Duodenal mucosa (tissue), 2 donors: ENCODE data around the gene SYNPO.

ENCODE experiments used
- H3K27ac ChIP-seq: one replicate; pipeline ENCODE4 v1.7.0; 2013; ENCODE audit warnings: low read depth, low read length
- H3K27me3 ChIP-seq, 2 donors: one replicate each; pipeline ENCODE4 v1.7.0; 2013; ENCODE audit warnings: low read length in 2 of 2, control low read depth in 1 of 2; ENCODE audit not compliant: insufficient read depth in 2 of 2, control insufficient read depth in 1 of 2
- H3K36me3 ChIP-seq, 2 donors: one replicate each; pipeline ENCODE4 v1.7.0; 2013; ENCODE audit warnings: low read length in 2 of 2, control low read depth in 1 of 2; ENCODE audit not compliant: insufficient read depth in 2 of 2, control insufficient read depth in 1 of 2
- H3K4me1 ChIP-seq, 2 donors: one replicate each; pipeline ENCODE4 v1.7.0; 2013; ENCODE audit warnings: low read length in 2 of 2, control low read depth in 1 of 2; ENCODE audit not compliant: insufficient read depth in 2 of 2, control insufficient read depth in 1 of 2
- H3K4me3 ChIP-seq, 2 donors: one replicate each; pipeline ENCODE4 v1.7.0; 2013; ENCODE audit warnings: low read length in 2 of 2, low read depth in 1 of 2
- H3K9ac ChIP-seq, 2 donors: one replicate each; pipeline ENCODE4 v1.7.0; 2013; ENCODE audit warnings: low read length in 2 of 2, low read depth in 1 of 2
- H3K9me3 ChIP-seq, 2 donors: one replicate each; pipeline ENCODE4 v1.7.0; 2013; ENCODE audit warnings: low read length in 2 of 2, control low read depth in 1 of 2; ENCODE audit not compliant: control insufficient read depth in 1 of 2

Gene SYNPO

DNA sequence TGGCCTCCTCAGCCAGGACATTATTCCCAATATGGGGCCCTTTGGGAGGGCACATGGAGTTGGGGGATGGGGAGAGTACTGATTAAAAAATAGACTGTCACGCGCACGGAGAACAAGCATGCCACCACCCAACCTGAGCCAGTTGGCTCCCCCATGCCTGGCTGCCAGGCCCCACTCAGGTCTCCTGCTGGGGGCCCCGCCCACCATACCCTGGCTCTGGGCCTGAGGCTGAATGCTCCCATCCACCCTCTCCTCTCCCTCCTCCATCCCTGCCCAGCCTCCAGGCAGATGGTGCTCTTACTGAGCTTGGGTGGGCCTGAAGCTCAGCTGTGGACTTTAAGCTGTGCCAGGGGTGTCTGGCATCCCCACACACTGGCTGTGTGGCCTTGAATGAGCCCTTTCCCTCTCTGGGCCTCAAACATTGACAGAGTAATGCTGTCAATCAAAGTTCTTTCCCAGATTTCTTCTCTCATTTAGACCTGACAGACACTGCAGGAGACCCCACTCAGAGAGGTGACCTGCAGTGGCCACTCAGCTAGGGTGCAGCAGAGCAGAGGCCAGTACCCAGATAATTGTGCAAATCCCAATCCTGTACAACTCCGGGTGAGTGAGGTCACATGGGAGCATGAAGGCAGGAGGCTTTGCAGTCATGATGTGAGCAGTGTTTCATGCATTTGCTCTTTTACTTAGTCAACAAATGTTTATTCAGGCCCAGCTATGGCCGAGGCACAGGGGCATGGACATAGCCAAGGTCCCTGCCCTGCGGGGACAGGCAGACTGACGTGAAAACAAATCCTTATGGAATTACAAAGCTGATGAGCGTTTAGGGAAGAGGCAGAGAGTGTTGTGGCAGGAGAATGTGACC lies 9.8 kb upstream of the SYNPO start:
- Histone ChIP-seq H3K27me3 (no peaks in the 10 kb centered on the region), H3K27ac (no peak overlapping the region), H3K4me3 (no peak overlapping the region), H3K9ac (no peak overlapping the region), H3K36me3 (peaks cover under 1 to 20% of the 10 kb centered on the region in 2 donors), H3K9me3 (no peaks in the 10 kb centered on the region), H3K4me1 (peaks cover 27 to 29% of the 10 kb centered on the region in 2 donors)

DNA sequence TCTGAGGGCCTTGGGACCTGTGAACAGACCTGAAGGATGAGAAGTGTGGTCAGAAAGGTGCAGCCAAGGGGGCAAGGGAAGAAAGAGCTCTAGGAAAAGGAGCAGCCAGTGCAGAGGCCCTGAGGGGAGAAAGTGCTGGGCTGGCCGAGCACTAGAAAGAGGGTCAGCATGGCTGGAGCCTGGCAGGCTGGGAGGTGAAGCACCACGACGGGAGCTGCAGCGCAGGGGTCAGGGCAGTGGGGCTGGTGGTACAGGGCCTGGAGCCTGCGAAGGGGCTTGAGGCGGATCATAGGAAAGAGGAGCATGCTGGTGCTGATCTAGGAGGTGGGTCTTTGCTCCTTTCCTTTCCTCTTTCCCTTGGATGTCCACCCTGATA lies 9.1 kb upstream of the SYNPO start:
- no peak overlapping the region for H3K4me3 ChIP-seq
- peaks cover 3 to 20% of the 10 kb centered on the region in 2 donors for H3K36me3 ChIP-seq
- H3K27ac ChIP-seq, result no peak overlapping the region
- H3K9ac ChIP-seq, result no peak overlapping the region
- H3K4me1 ChIP-seq, result peaks cover 25 to 26% of the 10 kb centered on the region in 2 donors
- no peaks in the 10 kb centered on the region for H3K9me3 ChIP-seq
- H3K27me3 ChIP-seq, result no peaks in the 10 kb centered on the region

DNA sequence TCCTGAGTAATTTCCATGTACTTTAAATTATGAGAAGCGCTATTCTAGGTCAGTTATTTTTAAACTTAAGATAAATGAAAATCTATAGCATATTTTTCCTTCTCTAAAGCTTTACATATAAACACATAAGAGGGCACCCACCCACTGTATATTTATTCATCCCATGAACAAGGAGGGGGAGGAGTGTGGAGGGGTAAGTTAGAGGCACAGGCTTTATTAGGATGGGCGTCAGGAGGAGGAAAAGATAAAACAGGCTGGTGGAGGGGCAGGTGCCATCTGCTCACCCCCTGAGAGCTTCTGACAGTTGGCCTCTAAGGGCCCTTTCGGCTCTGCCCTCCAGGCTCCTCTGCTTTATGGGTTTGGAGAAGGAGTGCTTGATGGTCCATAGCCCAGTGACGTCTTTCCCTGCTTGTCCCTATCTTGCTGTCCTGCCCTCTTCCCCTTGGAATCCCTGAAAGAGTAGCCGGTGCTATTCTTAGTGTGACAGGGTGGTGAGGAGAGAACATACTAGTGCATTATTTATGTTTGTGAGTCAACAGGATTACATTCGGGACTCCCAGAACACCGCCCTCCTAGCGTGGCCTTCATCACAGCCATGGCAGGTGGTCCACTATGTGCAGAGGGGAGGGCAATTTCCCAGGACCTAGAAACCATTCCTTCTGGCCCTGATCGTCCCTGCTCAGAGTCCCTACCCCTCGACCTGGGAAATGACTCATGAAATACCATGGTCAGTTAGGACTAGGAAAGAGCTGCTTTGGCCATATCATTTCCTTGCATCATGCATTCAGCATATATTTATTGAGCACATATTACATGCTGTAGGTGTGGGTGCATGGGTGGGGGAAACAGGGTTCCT lies 7.9 kb upstream of the SYNPO start:
- Histone ChIP-seq H3K4me3 (no peak overlapping the region), H3K36me3 (peaks cover 3 to 20% of the 10 kb centered on the region in 2 donors), H3K9me3 (no peaks in the 10 kb centered on the region), H3K9ac (no peak overlapping the region), H3K4me1 (peaks cover 14 to 18% of the 10 kb centered on the region in 2 donors), H3K27ac (no peak overlapping the region), H3K27me3 (no peaks in the 10 kb centered on the region)

DNA sequence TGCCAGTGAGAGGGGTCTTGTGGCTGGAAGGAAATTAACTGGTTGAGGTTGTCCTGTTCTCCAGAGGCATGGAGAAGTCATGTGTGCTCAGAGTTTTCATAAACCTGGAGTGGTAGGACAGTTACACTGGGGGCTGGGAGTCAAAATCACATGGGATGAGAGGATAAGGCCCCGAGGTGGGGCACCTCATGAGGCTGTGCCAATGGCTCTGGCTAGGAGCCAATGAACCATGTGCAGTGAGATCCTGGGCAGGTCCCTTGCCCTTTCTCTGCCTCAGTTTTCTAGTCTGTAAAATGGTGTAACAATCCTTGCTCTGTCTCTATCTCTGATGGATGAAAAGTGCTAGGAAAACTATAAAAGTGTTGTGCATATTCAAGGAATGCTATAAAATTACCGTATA lies 7.0 kb upstream of the SYNPO start:
- H3K9me3 ChIP-seq, result no peaks in the 10 kb centered on the region
- H3K36me3 ChIP-seq, result peaks cover 3 to 20% of the 10 kb centered on the region in 2 donors
- no peak overlapping the region for H3K9ac ChIP-seq
- H3K27me3 ChIP-seq, result no peaks in the 10 kb centered on the region
- H3K27ac ChIP-seq, result no peak overlapping the region
- H3K4me1 ChIP-seq, result peaks cover 12 to 21% of the 10 kb centered on the region in 2 donors
- no peak overlapping the region for H3K4me3 ChIP-seq

DNA sequence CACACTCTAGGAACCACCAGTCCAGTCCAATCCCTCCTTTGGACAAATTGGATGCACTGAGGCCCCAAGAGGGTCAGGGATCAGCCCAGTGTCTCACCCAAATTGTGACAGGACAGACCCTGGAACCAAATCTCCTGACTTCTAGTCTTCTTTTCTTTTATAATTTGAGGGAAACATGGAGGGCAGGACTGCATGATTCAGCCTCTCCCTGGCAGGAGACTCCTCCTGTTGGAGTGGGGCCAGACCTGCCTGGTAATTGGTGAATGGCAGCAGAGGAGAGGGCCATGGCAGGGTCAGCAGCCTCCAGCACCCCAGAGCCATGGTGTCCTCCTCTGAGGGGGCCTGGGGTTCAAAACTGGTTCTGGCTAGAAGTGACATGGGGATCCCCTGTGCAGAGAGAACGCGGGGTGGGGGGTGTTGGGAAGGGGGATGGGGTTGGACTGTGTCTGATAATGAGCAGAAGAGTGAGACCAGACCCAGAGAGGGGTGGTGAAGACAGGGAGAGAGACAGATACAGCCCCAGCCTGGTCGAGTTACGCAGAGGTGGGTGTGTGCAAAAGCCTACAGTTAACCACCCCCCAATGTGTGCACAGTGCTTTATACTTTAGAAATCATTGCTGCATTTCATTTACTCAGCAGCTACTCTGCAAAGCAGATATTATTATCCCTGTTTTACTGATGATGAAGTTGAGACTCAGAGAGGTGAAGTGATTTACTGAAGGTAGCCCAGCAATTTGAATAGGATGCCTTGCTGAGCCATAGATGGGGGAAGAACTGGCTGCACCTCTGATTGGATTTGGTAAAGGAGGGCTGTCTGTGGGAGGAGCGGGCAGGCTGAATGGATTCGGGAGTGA lies 3.8 kb upstream of the SYNPO start:
- Histone ChIP-seq H3K9ac (no peak overlapping the region), H3K27ac (no peak overlapping the region), H3K4me1 (peaks cover 37 to 49% of the 10 kb centered on the region in 2 donors)

DNA sequence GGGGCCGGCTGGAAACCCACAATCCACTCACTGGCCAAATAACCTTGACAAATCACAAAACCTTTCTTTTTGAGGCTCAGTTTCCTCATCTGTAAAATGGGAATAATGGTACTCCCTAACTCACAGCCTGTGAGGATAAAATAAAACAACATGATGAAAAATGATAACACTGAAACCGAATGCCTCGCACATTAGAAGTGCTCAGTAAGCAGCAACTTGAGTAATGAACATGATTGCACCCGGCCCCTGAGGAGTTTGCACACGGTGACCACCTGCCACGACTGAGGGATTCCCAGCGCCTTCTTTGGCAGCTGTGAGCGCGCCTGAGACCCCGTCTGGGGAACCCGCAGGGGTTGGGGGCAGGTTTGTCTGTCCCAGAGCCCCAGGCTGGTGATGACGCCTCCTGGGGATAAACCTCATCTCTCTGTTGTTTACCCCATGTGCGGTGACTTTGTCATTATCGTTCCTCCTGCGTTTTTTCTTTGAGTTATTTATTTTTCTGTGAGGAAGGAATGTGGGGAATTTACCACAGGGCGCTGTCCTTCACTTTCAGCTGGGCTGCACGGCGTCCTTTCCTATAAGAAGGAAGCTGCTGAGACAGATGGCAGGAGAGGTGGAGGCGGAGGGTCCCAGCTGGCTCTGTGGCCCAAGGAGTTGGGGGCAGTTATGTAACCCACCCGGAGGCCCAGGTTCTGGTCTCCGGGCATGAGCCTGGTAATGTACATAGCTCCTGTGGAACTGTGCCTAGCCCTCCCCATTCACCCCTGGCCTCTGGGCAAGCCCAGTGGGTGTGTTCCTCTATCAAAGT lies 3.0 kb upstream of the SYNPO start:
- Histone ChIP-seq H3K4me3 (no peak overlapping the region), H3K36me3 (peaks cover 3 to 7% of the 10 kb centered on the region in 2 donors), H3K9me3 (no peaks in the 10 kb centered on the region), H3K27me3 (no peaks in the 10 kb centered on the region), H3K9ac (no peak overlapping the region), H3K4me1 (peaks cover 45 to 58% of the 10 kb centered on the region in 2 donors), H3K27ac (no peak overlapping the region)

More for the DNA sequence above, 3.8 kb upstream of the SYNPO start:
- Histone ChIP-seq H3K4me3 (no peak overlapping the region), H3K27me3 (no peaks in the 10 kb centered on the region), H3K9me3 (no peaks in the 10 kb centered on the region), H3K36me3 (peaks cover 3 to 7% of the 10 kb centered on the region in 2 donors)

DNA sequence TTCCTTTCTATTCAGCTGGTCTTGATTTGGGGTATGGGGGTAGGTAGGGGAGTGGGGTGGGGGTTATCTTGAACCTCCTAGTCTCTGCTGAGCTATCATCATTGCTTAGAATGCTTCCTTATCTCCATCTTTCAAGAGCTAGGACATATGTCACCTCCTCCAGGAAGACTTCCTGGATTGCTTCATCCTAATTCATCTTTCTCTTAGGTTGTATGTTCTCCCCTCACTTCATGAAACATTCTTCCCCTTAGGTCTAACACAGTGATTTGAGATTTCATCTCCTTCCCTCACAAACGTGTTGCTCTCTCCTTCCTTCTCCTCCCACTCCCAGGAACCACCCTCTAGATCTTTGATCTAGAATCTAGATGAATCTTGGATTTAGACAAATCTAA lies 2.4 kb upstream of the SYNPO start:
- Histone ChIP-seq H3K27ac (no peak overlapping the region), H3K4me1 (peaks cover 51 to 64% of the 10 kb centered on the region in 2 donors), H3K4me3 (no peak overlapping the region), H3K36me3 (peaks cover 3 to 7% of the 10 kb centered on the region in 2 donors), H3K27me3 (no peaks in the 10 kb centered on the region), H3K9ac (no peak overlapping the region), H3K9me3 (no peaks in the 10 kb centered on the region)

DNA sequence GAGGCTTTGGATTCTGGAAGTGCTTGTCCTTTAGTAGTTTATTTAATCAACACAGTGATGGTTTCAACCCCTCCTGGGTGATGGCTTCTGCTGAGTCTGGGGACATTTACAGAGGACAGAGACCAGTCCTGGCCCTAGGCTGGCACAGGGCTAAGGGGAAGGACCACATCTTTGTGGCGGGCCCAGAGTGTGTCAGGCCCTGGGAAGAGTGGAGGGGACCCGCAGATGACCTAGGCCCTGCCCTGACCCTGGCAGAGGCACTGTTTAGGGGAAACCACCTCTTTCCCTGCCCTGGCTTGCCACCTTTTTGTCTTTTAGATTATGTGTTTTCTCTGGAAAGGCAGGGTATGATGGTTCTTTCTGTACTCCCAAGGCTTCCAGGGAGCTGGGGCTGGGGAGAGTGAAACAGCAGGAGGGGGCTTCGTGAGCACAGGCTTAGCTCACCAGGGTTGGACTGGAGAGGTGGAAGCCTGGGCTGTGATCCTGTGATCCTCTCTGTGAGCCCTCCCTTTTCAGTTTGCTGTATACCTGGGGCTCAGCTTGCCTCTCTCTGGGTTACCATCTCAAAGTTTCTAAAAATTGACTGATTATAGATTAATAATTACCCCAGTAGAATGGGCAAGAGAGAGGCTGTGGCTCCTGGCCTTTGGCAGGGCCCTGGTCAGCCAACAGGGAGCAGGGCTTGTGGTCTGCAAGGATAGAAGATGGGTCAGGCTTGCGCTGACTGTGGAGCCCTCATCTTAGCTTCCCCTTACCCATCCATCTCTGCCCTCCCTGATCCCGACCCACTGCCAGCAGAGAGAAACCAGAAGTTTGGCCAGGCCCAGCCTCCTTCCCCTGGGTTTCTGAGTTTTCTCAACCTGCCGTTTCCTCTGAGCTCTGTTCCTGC lies 1.7 kb upstream of the SYNPO start:
- H3K9me3 ChIP-seq, result no peaks in the 10 kb centered on the region
- no peaks in the 10 kb centered on the region for H3K27me3 ChIP-seq
- peaks cover 3 to 7% of the 10 kb centered on the region in 2 donors for H3K36me3 ChIP-seq
- no peak overlapping the region for H3K4me3 ChIP-seq
- H3K4me1 ChIP-seq, result peaks cover 53 to 67% of the 10 kb centered on the region in 2 donors
- peak overlapping the region; percentile 43 for H3K27ac ChIP-seq
- no peak overlapping the region for H3K9ac ChIP-seq
